IPS-18a (cell line): ENCODE results near the gene TMEM9.

Source experiments
- H3K27ac ChIP-seq: one replicate; pipeline ENCODE4 v1.5.1; 2013; ENCODE audit warnings: low read length
- H3K27me3 ChIP-seq: one replicate; pipeline ENCODE4 v1.6.1; 2013; ENCODE audit warnings: mild to moderate bottlenecking, low read length; ENCODE audit not compliant: control insufficient read depth, insufficient read depth
- H3K36me3 ChIP-seq: one replicate; pipeline ENCODE4 v1.6.1; 2013; ENCODE audit warnings: low read depth, low read length; ENCODE audit not compliant: control insufficient read depth
- H3K4me1 ChIP-seq: one replicate; pipeline ENCODE4 v1.6.1; 2013; ENCODE audit warnings: low read depth, low read length; ENCODE audit not compliant: control insufficient read depth
- H3K4me3 ChIP-seq: one replicate; pipeline ENCODE4 v1.5.1; 2013; ENCODE audit warnings: low read length
- H3K9ac ChIP-seq: one replicate; pipeline ENCODE4 v1.6.1; 2013; ENCODE audit warnings: mild to moderate bottlenecking, low read length, moderate library complexity
- H3K9me3 ChIP-seq: one replicate; pipeline ENCODE4 v1.6.1; 2013; ENCODE audit warnings: low read depth, low read length; ENCODE audit not compliant: control insufficient read depth

The TMEM9 gene

GRCh38 chr1:201111156-201111555 lies 43.1 kb downstream of the TMEM9 start:
- no peak overlapping the region for H3K27ac ChIP-seq
- H3K27me3 ChIP-seq, result peaks cover 26% of the 10 kb centered on the region
- H3K9ac ChIP-seq, result no peak overlapping the region
- no peaks in the 10 kb centered on the region for H3K36me3 ChIP-seq
- H3K4me1 ChIP-seq, result peaks cover 9% of the 10 kb centered on the region
- no peak overlapping the region for H3K4me3 ChIP-seq
- no peaks in the 10 kb centered on the region for H3K9me3 ChIP-seq

GRCh38 chr1:201110616-201111015 lies 43.7 kb downstream of the TMEM9 start:
- no peak overlapping the region for H3K4me3 ChIP-seq
- no peak overlapping the region for H3K9ac ChIP-seq
- peaks cover 9% of the 10 kb centered on the region for H3K4me1 ChIP-seq
- H3K36me3 ChIP-seq, result no peaks in the 10 kb centered on the region
- no peaks in the 10 kb centered on the region for H3K9me3 ChIP-seq
- H3K27me3 ChIP-seq, result peaks cover 20% of the 10 kb centered on the region
- no peak overlapping the region for H3K27ac ChIP-seq

GRCh38 chr1:201110138-201110537 lies 44.1 kb downstream of the TMEM9 start:
- H3K4me1 ChIP-seq, result peaks cover 9% of the 10 kb centered on the region
- no peak overlapping the region for H3K4me3 ChIP-seq
- peaks cover 16% of the 10 kb centered on the region for H3K27me3 ChIP-seq
- H3K36me3 ChIP-seq, result no peaks in the 10 kb centered on the region
- no peaks in the 10 kb centered on the region for H3K9me3 ChIP-seq
- no peak overlapping the region for H3K27ac ChIP-seq
- H3K9ac ChIP-seq, result no peak overlapping the region

GRCh38 chr1:201109651-201110050 lies 44.6 kb downstream of the TMEM9 start:
- Histone ChIP-seq H3K9me3 (no peaks in the 10 kb centered on the region), H3K9ac (no peak overlapping the region), H3K4me1 (peaks cover 9% of the 10 kb centered on the region), H3K27me3 (peaks cover 12% of the 10 kb centered on the region), H3K27ac (no peak overlapping the region), H3K36me3 (no peaks in the 10 kb centered on the region), H3K4me3 (no peak overlapping the region)

- no peak overlapping the region for H3K4me3 ChIP-seq
- H3K36me3 ChIP-seq, result no peaks in the 10 kb centered on the region
- no peaks in the 10 kb centered on the region for H3K9me3 ChIP-seq
- no peak overlapping the region for H3K27ac ChIP-seq
- peaks cover 8% of the 10 kb centered on the region for H3K27me3 ChIP-seq
- H3K9ac ChIP-seq, result no peak overlapping the region
- peaks cover 6% of the 10 kb centered on the region for H3K4me1 ChIP-seq
Measured at GRCh38 chr1:201108614-201109013, 45.7 kb downstream of the TMEM9 start.

GRCh38 chr1:201105688-201106087 lies 48.6 kb downstream of the TMEM9 start:
- no peak overlapping the region for H3K4me3 ChIP-seq
- peaks cover 6% of the 10 kb centered on the region for H3K4me1 ChIP-seq
- H3K9me3 ChIP-seq, result no peaks in the 10 kb centered on the region
- no peak overlapping the region for H3K27ac ChIP-seq
- no peaks in the 10 kb centered on the region for H3K36me3 ChIP-seq
- no peak overlapping the region for H3K9ac ChIP-seq
- no peaks in the 10 kb centered on the region for H3K27me3 ChIP-seq

GRCh38 chr1:201104141-201104540 lies 50.1 kb downstream of the TMEM9 start:
- peaks cover 6% of the 10 kb centered on the region for H3K4me1 ChIP-seq
- no peak overlapping the region for H3K27ac ChIP-seq
- no peak overlapping the region for H3K4me3 ChIP-seq
- H3K36me3 ChIP-seq, result no peaks in the 10 kb centered on the region
- H3K27me3 ChIP-seq, result no peaks in the 10 kb centered on the region
- H3K9me3 ChIP-seq, result no peaks in the 10 kb centered on the region
- H3K9ac ChIP-seq, result no peak overlapping the region

GRCh38 chr1:201103666-201104065 lies 50.6 kb downstream of the TMEM9 start:
- Histone ChIP-seq H3K27ac (no peak overlapping the region), H3K9me3 (no peaks in the 10 kb centered on the region), H3K27me3 (no peaks in the 10 kb centered on the region), H3K36me3 (no peaks in the 10 kb centered on the region), H3K9ac (no peak overlapping the region), H3K4me3 (no peak overlapping the region), H3K4me1 (peaks cover 5% of the 10 kb centered on the region)

GRCh38 chr1:201100169-201100930 lies 53.9 kb downstream of the TMEM9 start:
- Histone ChIP-seq H3K36me3 (no peaks in the 10 kb centered on the region), H3K9me3 (no peaks in the 10 kb centered on the region), H3K27me3 (no peaks in the 10 kb centered on the region), H3K9ac (no peak overlapping the region), H3K27ac (no peak overlapping the region), H3K4me1 (no peaks in the 10 kb centered on the region), H3K4me3 (no peak overlapping the region)

- no peaks in the 10 kb centered on the region for H3K36me3 ChIP-seq
- no peak overlapping the region for H3K27ac ChIP-seq
- H3K4me3 ChIP-seq, result no peak overlapping the region
- H3K4me1 ChIP-seq, result no peaks in the 10 kb centered on the region
- H3K27me3 ChIP-seq, result no peaks in the 10 kb centered on the region
- H3K9me3 ChIP-seq, result no peaks in the 10 kb centered on the region
- H3K9ac ChIP-seq, result no peak overlapping the region
Measured at GRCh38 chr1:201098992-201099677, 55.1 kb downstream of the TMEM9 start.

GRCh38 chr1:201096977-201097856 lies 57.1 kb downstream of the TMEM9 start:
- Histone ChIP-seq H3K27me3 (no peaks in the 10 kb centered on the region), H3K27ac (no peak overlapping the region), H3K4me1 (no peaks in the 10 kb centered on the region), H3K36me3 (no peaks in the 10 kb centered on the region), H3K4me3 (no peak overlapping the region), H3K9ac (no peak overlapping the region), H3K9me3 (no peaks in the 10 kb centered on the region)
